Mucosa of descending colon (tissue), 3 donors: ENCODE data around the gene BDP1. TPM values are rescaled to one million over a fixed set of nuclear protein-coding genes. Genes with fewer than 3 reads are reported as not detected.

ENCODE experiments used
- ATAC-seq: fragments of 200-7000 bp; cut with Tn5 transposase; one replicate; pipeline ENCODE4 v1.9.1; 2020; ENCODE audit warnings: mild to moderate bottlenecking, moderate library complexity
- DNase-seq, 3 donors: peaks; one replicate each; pipeline ENCODE4 v3.0.0-alpha.2; 2020
- H3K36me3 ChIP-seq: fragments of 200-600 bp; one replicate; pipeline ENCODE4 v1.8.0; 2021; ENCODE audit warnings: low read depth, mild to moderate bottlenecking
- H3K4me1 ChIP-seq: fragments of 200-600 bp; one replicate; pipeline ENCODE4 v1.8.0; 2021; ENCODE audit warnings: low read depth, mild to moderate bottlenecking
- H3K4me3 ChIP-seq: fragments of 200-600 bp; one replicate; pipeline ENCODE4 v1.8.0; 2021; ENCODE audit warnings: mild to moderate bottlenecking
- H3K9me3 ChIP-seq: fragments of 200-600 bp; one replicate; pipeline ENCODE4 v1.8.0; 2021; ENCODE audit warnings: mild to moderate bottlenecking
- intact Hi-C, 2 donors: fragments of 100-400 bp; cut with DNase I in 1 of 2; cut with micrococcal nuclease in 1 of 2; formaldehyde crosslinking; loops; one replicate each; pipeline versions ENCODE4 v1.11.0 to v1.11.1; 2022; cut with DNase I, micrococcal nuclease
- total RNA-seq, 3 donors: library from RNA; stranded (reverse); fragmentation: NEBNext Ultra II Directional in 2 of 3; extraction: Animal tissue kit (Norgen Biotek cat#: 25700) in 2 of 3; gene quantifications; one replicate each; pipeline versions ENCODE4 v1.2.1 to v1.2.4, GENCODE V29; 2021 to 2023
- TF ChIP-seq, protein P1 (sequence below): fragments of 200-600 bp; IDR thresholded peaks from one replicate; pipeline ENCODE4 v1.8.0; 2022; ENCODE audit warnings: antibody characterized with exemption, mild to moderate bottlenecking
- donor health status: DM: no; HTN: no; CAD: no; lungs with moderate emphysema.
- donor health status: DM: no; HTN: no; CAD: no.
- donor health status: DM: no; HTN: yes; CAD: no.

BDP1 gene
- total RNA-seq, 3 donors from 2014 or later = 20.0 to 28.7 (median 23.9) TPM

GRCh38 chr5:71589903-71590302 lies 134.5 kb downstream of the BDP1 start:
- Histone ChIP-seq H3K36me3 (no peaks in the 10 kb centered on the region), H3K4me1 (peaks cover 8% of the 10 kb centered on the region), H3K9me3 (no peaks in the 10 kb centered on the region), H3K4me3 (no peak overlapping the region)
- TF ChIP-seq, protein P1, sequence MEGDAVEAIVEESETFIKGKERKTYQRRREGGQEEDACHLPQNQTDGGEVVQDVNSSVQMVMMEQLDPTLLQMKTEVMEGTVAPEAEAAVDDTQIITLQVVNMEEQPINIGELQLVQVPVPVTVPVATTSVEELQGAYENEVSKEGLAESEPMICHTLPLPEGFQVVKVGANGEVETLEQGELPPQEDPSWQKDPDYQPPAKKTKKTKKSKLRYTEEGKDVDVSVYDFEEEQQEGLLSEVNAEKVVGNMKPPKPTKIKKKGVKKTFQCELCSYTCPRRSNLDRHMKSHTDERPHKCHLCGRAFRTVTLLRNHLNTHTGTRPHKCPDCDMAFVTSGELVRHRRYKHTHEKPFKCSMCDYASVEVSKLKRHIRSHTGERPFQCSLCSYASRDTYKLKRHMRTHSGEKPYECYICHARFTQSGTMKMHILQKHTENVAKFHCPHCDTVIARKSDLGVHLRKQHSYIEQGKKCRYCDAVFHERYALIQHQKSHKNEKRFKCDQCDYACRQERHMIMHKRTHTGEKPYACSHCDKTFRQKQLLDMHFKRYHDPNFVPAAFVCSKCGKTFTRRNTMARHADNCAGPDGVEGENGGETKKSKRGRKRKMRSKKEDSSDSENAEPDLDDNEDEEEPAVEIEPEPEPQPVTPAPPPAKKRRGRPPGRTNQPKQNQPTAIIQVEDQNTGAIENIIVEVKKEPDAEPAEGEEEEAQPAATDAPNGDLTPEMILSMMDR = no peak
- DNase-seq = no peak
- no peak for ATAC-seq
- intact Hi-C loops = no loop called here

GRCh38 chr5:71591100-71591499 lies 135.6 kb downstream of the BDP1 start:
- no peak for DNase-seq
- TF ChIP-seq, protein P1 = no peak
- Histone ChIP-seq H3K4me3 (no peak overlapping the region), H3K4me1 (peaks cover 8% of the 10 kb centered on the region), H3K9me3 (no peaks in the 10 kb centered on the region), H3K36me3 (no peaks in the 10 kb centered on the region)
- intact Hi-C loops = no loop called here
- ATAC-seq = no peak

GRCh38 chr5:71596169-71596568 lies 140.7 kb downstream of the BDP1 start:
- DNase-seq (no peak), ATAC-seq (no peak)
- TF ChIP-seq, protein P1 = no peak
- Histone ChIP-seq H3K36me3 (no peaks in the 10 kb centered on the region), H3K9me3 (no peaks in the 10 kb centered on the region), H3K4me1 (no peaks in the 10 kb centered on the region), H3K4me3 (no peak overlapping the region)
- intact Hi-C loops = no loop called here

- TF ChIP-seq, protein P1 = no peak
- ATAC-seq (no peak), DNase-seq (no peak)
- no peaks in the 10 kb centered on the region for H3K36me3 ChIP-seq
- intact Hi-C loops = no loop called here
- no peaks in the 10 kb centered on the region for H3K9me3 ChIP-seq
- no peak overlapping the region for H3K4me3 ChIP-seq
- no peaks in the 10 kb centered on the region for H3K4me1 ChIP-seq
These were observed 141.6 kb downstream of the BDP1 start for GRCh38 chr5:71597001-71597400.

- Histone ChIP-seq H3K36me3 (no peaks in the 10 kb centered on the region), H3K4me1 (no peaks in the 10 kb centered on the region), H3K4me3 (no peak overlapping the region), H3K9me3 (no peaks in the 10 kb centered on the region)
- TF ChIP-seq, protein P1 = no peak
- ATAC-seq = no peak
- no peak for DNase-seq
- intact Hi-C loops = no loop called here
These were observed 145.3 kb downstream of the BDP1 start for GRCh38 chr5:71600783-71601182.
